HG03196 (cell line): ENCODE results near the gene MYL3.

Source experiments
- ATAC-seq: cut with Tn5 transposase; IDR thresholded peaks from one replicate; pipeline ENCODE4 v1.9.1; 2021; ENCODE audit not compliant: unreplicated experiment

MYL3 gene

GRCh38 chr3:46865546-46865945 is 2.3 kb upstream of the MYL3 start:
- ATAC-seq, result no peak

- ATAC-seq, result no peak
Observed at GRCh38 chr3:46865031-46865507, 1.8 kb upstream of the MYL3 start.

- no peak for ATAC-seq
Observed at GRCh38 chr3:46864061-46864881, 1.0 kb upstream of the MYL3 start.

GRCh38 chr3:46862369-46863025 is 747 bp downstream of the MYL3 start:
- no peak for ATAC-seq

- ATAC-seq, result no peak
Observed at GRCh38 chr3:46861605-46862368, 1.5 kb downstream of the MYL3 start.

GRCh38 chr3:46860810-46861604 is 2.2 kb downstream of the MYL3 start:
- ATAC-seq, result no peak

GRCh38 chr3:46860017-46860809 is 3.0 kb downstream of the MYL3 start:
- no peak for ATAC-seq

GRCh38 chr3:46859001-46859710 is 4.1 kb downstream of the MYL3 start:
- ATAC-seq, result no peak

GRCh38 chr3:46858456-46858855 is 4.8 kb downstream of the MYL3 start:
- no peak for ATAC-seq

GRCh38 chr3:46857485-46858341 is 5.5 kb downstream of the MYL3 start:
- ATAC-seq, result no peak

- no peak for ATAC-seq
Observed at GRCh38 chr3:46856576-46857471, 6.4 kb downstream of the MYL3 start.

GRCh38 chr3:46854555-46854991 is 8.7 kb downstream of the MYL3 start:
- no peak for ATAC-seq

GRCh38 chr3:46853441-46854415 is 9.5 kb downstream of the MYL3 start:
- no peak for ATAC-seq

GRCh38 chr3:46852839-46853355 is 10.3 kb downstream of the MYL3 start:
- no peak for ATAC-seq

- no peak for ATAC-seq
Observed at GRCh38 chr3:46852334-46852720, 10.9 kb downstream of the MYL3 start.
